Neutrophil (primary cell): ENCODE measurements around the gene MTO1.

Experiments used
- H3K27ac ChIP-seq: fragments of 200-600 bp; sonication (generic); 2 replicates; pipeline ENCODE4 v1.5.1; 2016; ENCODE audit warnings: mild to moderate bottlenecking, moderate library complexity
- H3K27me3 ChIP-seq: fragments of 200-600 bp; sonication (generic); 2 replicates; pipeline ENCODE4 v1.6.0; 2016; ENCODE audit warnings: mild to moderate bottlenecking
- H3K36me3 ChIP-seq: fragments of 200-600 bp; sonication (generic); 2 replicates; pipeline ENCODE4 v1.5.1; 2017
- H3K4me1 ChIP-seq, 2 experiments: fragments of 200-600 bp in 1 of 2; sonication (generic) in 1 of 2; 1 replicate in 1 of 2; 2 replicates in 1 of 2; pipeline versions ENCODE4 v1.5.1 to v1.6.1; 2013 to 2016; ENCODE audit warnings: low read depth in 1 of 2, low read length in 1 of 2, mild to moderate bottlenecking in 1 of 2, moderate library complexity in 1 of 2; ENCODE audit not compliant: control insufficient read depth in 1 of 2, insufficient read depth in 1 of 2
- H3K4me3 ChIP-seq, 2 experiments: fragments of 200-600 bp in 1 of 2; sonication (generic) in 1 of 2; 1 replicate in 1 of 2; 2 replicates in 1 of 2; pipeline ENCODE4 v1.5.1; 2013 to 2016; ENCODE audit warnings: low read depth in 1 of 2, low read length in 1 of 2, mild to moderate bottlenecking in 1 of 2, moderate library complexity in 1 of 2
- H3K9me3 ChIP-seq: fragments of 200-600 bp; sonication (generic); 2 replicates; pipeline ENCODE4 v1.5.1; 2016
- TF ChIP-seq, protein P1 (sequence below): fragments of 200-600 bp; sonication (generic); IDR thresholded peaks from 2 replicates; pipeline ENCODE4 v1.5.1; 2016; ENCODE audit warnings: antibody characterized with exemption

MTO1 gene

GRCh38 chr6:73520688-73521350 lies 59.3 kb downstream of the MTO1 start, which contains the start of gene EEF1A1:
TSS of gene EEF1A1 (minus strand) at chr6:73521032. CDS start at chr6:73520026, 1,006 bp downstream.
- TF ChIP-seq, protein P1, sequence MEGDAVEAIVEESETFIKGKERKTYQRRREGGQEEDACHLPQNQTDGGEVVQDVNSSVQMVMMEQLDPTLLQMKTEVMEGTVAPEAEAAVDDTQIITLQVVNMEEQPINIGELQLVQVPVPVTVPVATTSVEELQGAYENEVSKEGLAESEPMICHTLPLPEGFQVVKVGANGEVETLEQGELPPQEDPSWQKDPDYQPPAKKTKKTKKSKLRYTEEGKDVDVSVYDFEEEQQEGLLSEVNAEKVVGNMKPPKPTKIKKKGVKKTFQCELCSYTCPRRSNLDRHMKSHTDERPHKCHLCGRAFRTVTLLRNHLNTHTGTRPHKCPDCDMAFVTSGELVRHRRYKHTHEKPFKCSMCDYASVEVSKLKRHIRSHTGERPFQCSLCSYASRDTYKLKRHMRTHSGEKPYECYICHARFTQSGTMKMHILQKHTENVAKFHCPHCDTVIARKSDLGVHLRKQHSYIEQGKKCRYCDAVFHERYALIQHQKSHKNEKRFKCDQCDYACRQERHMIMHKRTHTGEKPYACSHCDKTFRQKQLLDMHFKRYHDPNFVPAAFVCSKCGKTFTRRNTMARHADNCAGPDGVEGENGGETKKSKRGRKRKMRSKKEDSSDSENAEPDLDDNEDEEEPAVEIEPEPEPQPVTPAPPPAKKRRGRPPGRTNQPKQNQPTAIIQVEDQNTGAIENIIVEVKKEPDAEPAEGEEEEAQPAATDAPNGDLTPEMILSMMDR = peak; percentile 46
- no peaks in the 10 kb centered on the region for H3K9me3 ChIP-seq
- peak within 1 kb of the TSS; percentile 88 to 98 for H3K4me3 ChIP-seq
- H3K27ac ChIP-seq = peak within 1 kb of the TSS; percentile 95
- H3K4me1 ChIP-seq = peaks cover 54 to 60% of the 10 kb centered on the region in 2 experiments
- peaks cover 35% of the 10 kb centered on the region for H3K36me3 ChIP-seq
- no peaks in the 10 kb centered on the region for H3K27me3 ChIP-seq

- Histone ChIP-seq H3K27ac (peak overlapping the region; percentile 95), H3K4me1 (peaks cover 48 to 55% of the 10 kb centered on the region in 2 experiments), H3K4me3 (peak overlapping the region; percentile 88 to 98), H3K27me3 (no peaks in the 10 kb centered on the region), H3K9me3 (no peaks in the 10 kb centered on the region), H3K36me3 (peaks cover 30% of the 10 kb centered on the region)
- TF ChIP-seq, protein P1 = no peak
Observed at GRCh38 chr6:73521351-73521985, 59.9 kb downstream of the MTO1 start.

GRCh38 chr6:73523434-73524123 lies 62.0 kb downstream of the MTO1 start:
- H3K9me3 ChIP-seq = no peaks in the 10 kb centered on the region
- H3K4me1 ChIP-seq = peaks cover 44 to 45% of the 10 kb centered on the region in 2 experiments
- H3K27me3 ChIP-seq = no peaks in the 10 kb centered on the region
- TF ChIP-seq, protein P1 = no peak
- H3K27ac ChIP-seq = peak overlapping the region; percentile 95
- peaks cover 11% of the 10 kb centered on the region for H3K36me3 ChIP-seq
- H3K4me3 ChIP-seq = peak overlapping the region; percentile 89 to 97

GRCh38 chr6:73525546-73526330 lies 64.2 kb downstream of the MTO1 start:
- H3K27ac ChIP-seq = no peak overlapping the region
- no peaks in the 10 kb centered on the region for H3K9me3 ChIP-seq
- H3K4me1 ChIP-seq = peaks cover 28 to 31% of the 10 kb centered on the region in 2 experiments
- H3K36me3 ChIP-seq = no peaks in the 10 kb centered on the region
- TF ChIP-seq, protein P1 = no peak
- no peaks in the 10 kb centered on the region for H3K27me3 ChIP-seq
- no peak overlapping the region for H3K4me3 ChIP-seq

DNA sequence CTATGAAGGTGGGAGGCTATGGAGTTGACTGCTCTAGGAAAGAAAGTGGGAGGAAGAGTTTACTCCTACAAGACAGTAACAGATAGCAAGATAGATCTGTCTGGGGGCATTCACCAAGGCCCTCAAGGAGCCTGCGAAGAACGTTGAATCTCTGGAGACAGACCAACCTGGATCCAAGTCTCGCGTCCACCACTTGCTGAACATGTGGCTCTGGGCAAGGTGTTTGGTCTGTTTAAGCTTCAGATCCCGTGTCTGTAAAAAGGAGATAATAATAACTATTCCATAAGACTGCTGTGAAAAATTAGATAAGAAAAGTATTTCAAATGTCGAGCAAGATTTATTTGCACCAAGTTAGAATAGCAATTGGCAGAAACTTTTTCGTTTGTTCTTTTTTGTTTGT lies 67.4 kb downstream of the MTO1 start:
- Histone ChIP-seq H3K36me3 (no peaks in the 10 kb centered on the region), H3K4me1 (peaks cover 5% of the 10 kb centered on the region in 2 experiments), H3K4me3 (no peak overlapping the region), H3K27me3 (no peaks in the 10 kb centered on the region), H3K9me3 (no peaks in the 10 kb centered on the region), H3K27ac (no peak overlapping the region)
- TF ChIP-seq, protein P1 = no peak
